ENCODE measurements around the gene CTAGE6. TPM values are rescaled to one million over a fixed set of nuclear protein-coding genes. Genes with fewer than 3 reads are reported as not detected.
"Not testable (repeated sequence)": the region's sequence is repeated elsewhere in the genome, so short reads cannot be mapped to it uniquely, and the experiment has no call there.

Gene CTAGE6
- polyA plus RNA-seq, 6 donors from 2014 or later: 0.32 TPM; not detected in 5

DNA sequence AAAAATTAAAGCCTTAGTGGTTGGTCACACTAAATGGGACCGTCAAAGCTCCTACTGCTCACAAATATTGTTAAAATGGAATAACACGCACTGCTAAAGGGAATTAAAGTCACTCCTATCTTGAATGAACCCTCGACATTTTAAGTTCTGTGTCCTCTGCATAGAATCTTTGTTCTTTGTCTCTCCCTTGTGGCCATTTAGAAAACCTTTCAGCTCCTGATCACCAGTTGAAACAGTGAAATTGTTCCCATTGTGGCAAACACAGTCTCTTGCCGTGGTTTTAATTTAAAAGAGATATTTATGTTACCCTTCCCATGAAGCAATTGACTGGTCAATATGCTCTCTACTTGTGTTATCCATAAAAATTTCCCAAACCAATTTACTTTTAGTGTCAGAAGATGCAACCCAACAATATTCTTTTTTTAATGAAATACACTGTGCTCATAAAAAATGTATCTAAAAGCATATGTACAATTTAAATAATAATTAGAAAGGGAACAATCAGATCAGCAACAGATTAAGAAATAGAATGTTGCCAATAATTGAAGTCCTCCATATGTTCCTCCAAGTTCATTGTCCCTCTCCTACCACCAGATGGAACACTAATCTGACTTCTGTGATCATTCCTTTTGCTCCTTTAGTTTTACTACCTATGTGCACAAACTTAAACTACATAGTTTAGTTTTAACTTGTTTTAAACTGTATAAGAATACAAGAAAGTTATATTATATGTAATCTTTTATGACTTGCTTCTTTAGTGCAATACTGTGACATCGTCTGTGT lies 20.3 kb downstream of the CTAGE6 start:
- H3K4me3 Mint-ChIP-seq, H3K4me1 Mint-ChIP-seq, H3K36me3 Mint-ChIP-seq, H3K9me3 Mint-ChIP-seq, H3K27me3 Mint-ChIP-seq, H3K27ac Mint-ChIP-seq: not testable (repeated sequence)
- ATAC-seq (ENCODE audit: low read depth in 2 of 2) (peak; percentile 63 to 69), DNase-seq (peak; percentile 29)

DNA sequence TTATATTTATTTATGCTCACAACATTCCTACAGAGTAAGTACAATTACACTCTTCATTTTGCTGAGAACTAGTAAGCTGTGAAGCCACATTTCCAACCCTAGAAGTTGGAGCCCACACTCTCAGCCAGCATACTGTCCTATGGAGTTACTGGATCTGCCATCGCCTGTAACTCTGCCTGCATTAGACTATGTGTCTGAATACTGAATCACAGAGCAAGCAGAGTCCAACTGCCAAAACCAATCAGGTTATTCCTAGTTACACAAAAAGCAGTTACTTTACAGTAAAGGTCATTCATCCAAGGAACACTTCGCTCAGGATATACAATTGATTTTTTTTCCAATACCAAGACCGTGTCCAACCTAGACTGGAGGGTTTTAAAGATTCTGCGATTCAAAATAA lies 21.5 kb downstream of the CTAGE6 start:
- H3K36me3 Mint-ChIP-seq: no peaks in the 10 kb centered on the region
- no peak for DNase-seq
- H3K4me1 Mint-ChIP-seq: peaks cover 0 to 5% (median 0%) of the 10 kb centered on the region in 3 donors
- H3K27me3 Mint-ChIP-seq: no peaks in the 10 kb centered on the region
- H3K4me3 Mint-ChIP-seq: no peak overlapping the region
- no peak overlapping the region for H3K27ac Mint-ChIP-seq
- no peak for ATAC-seq (ENCODE audit: low read depth in 2 of 2)
- no peaks in the 10 kb centered on the region for H3K9me3 Mint-ChIP-seq

DNA sequence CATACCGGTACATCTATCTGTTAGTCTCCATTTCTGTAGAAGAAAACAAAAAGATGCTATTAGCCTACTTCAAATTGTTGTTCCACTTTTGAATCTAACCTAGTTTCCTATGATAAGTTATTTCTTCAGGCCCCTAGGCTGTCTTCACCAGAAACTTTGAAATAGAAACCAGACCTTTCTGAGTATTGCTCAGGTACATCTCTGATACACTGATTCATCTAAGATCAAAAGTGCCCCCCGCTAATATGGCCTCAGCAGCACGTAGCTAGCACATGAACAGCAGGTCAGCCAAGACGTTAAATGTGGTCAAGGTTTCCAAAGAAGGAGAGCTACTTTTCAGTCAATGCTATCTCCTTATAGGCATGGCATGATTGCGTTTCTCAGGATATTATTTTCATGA lies 23.6 kb downstream of the CTAGE6 start:
- Mint-ChIP-seq H3K27ac (no peak overlapping the region), H3K9me3 (peaks cover 0 to 1% (median 0%) of the 10 kb centered on the region in 7 donors), H3K36me3 (peaks cover 0 to 7% of the 10 kb centered on the region in 2 donors), H3K27me3 (no peaks in the 10 kb centered on the region), H3K4me1 (peaks cover 0 to 5% (median 0%) of the 10 kb centered on the region in 3 donors), H3K4me3 (no peak overlapping the region)
- ATAC-seq (ENCODE audit: low read depth in 2 of 2) (no peak), DNase-seq (no peak)

DNA sequence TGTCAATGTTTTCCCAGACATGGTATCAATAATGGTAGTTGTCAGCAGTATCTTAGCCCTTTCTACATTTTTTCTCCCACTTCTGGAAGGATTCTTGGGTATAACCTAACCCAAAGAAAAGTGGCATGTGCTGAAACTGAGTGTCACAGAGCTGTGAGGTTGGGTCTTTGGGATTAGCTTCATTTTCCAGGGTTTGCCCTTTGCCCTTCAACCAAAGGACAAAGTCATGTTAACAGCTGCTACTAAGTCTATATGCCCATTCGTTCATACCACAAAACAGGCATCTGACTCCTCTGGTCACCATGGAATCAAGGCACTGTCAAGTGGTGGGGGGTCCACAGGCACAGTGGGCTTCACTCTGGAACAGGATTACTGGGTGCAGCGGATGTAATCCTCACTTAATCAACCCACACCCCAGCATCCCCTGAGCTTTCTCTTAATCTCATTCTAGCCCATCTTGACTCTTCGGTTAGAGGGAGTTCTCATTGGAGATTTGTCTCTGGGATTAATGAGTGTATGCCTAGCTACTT lies 29.1 kb downstream of the CTAGE6 start:
- ATAC-seq (ENCODE audit: low read depth in 2 of 2): no peak
- Mint-ChIP-seq H3K4me3 (no peak overlapping the region), H3K36me3 (peaks cover 0 to 13% of the 10 kb centered on the region in 2 donors), H3K4me1 (no peaks in the 10 kb centered on the region), H3K9me3 (peaks cover 0 to 1% (median 0%) of the 10 kb centered on the region in 7 donors), H3K27ac (peak overlapping the region in 1 of 6 donors; percentile 20), H3K27me3 (no peaks in the 10 kb centered on the region)
- no peak for DNase-seq

DNA sequence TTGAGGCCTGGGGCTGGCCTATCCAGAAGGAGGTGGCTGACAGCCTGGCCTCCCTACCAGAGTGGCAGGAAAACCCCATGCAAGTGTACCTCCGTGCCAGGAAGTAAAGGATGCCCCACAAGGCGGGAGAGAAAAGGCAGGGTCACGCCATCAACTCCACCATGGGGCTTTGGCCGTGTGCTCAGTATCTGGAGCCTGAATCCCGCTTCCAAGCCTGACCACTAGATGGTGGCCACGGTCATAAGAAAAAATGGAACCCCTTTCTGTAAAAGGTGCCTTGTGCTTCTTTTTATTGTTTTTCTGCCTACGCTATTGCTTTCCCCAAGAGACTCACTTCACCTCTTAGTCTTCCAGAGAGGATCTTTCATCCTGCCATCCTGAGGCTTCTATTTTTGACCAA lies 29.9 kb downstream of the CTAGE6 start:
- H3K4me3 Mint-ChIP-seq, H3K9me3 Mint-ChIP-seq, H3K27ac Mint-ChIP-seq, H3K4me1 Mint-ChIP-seq, H3K27me3 Mint-ChIP-seq, DNase-seq: not testable (repeated sequence)
- peaks cover 0 to 13% of the 10 kb centered on the region in 2 donors for H3K36me3 Mint-ChIP-seq
- ATAC-seq (ENCODE audit: low read depth in 2 of 2): peak; percentile 42 to 65

DNA sequence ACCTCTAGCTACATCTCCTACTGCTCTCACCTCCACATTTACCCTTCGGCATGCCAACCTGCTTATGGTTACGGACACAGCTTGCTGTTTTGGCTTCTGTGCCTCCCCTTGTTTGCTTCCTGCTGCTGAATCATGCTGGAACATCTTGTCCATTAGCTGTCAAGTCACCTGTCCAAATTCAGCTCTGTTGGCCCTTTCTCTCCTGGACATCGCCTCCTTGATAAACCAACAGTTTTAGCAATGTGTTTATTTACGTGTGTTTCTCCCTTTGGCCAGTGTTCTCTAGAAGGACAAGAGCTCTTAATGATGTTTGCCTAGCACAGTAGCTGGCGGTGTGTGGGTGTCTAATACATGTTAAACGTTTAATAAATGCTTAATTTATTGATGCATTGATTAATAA lies 31.4 kb downstream of the CTAGE6 start:
- not testable (repeated sequence) for H3K4me1 Mint-ChIP-seq; ATAC-seq (ENCODE audit: low read depth in 2 of 2); H3K4me3 Mint-ChIP-seq; DNase-seq; H3K9me3 Mint-ChIP-seq; H3K27ac Mint-ChIP-seq; H3K27me3 Mint-ChIP-seq
- peaks cover 0 to 13% of the 10 kb centered on the region in 2 donors for H3K36me3 Mint-ChIP-seq

DNA sequence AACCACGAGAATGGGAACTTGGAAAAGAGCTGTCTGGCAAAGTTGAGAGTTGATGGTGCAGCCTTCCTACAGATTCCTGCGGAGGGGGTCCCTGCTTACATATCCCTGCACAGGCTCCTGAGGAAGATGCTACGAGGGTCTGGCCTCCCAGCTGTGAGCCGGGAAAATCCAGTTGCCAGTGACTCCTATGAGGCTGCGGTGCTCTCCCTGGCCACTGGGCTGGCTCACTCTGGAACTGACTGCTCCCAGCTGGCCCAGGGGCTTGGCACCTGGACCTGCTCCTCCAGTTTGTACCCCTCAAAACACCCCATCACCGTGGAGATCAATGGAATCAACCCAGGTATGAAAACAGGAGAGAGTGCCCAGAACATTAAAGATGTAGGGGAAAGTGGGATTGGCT lies 37.2 kb downstream of the CTAGE6 start:
- H3K4me1 Mint-ChIP-seq; DNase-seq; H3K4me3 Mint-ChIP-seq; H3K9me3 Mint-ChIP-seq; ATAC-seq (ENCODE audit: low read depth in 2 of 2); H3K27ac Mint-ChIP-seq; H3K27me3 Mint-ChIP-seq; H3K36me3 Mint-ChIP-seq: not testable (repeated sequence)

DNA sequence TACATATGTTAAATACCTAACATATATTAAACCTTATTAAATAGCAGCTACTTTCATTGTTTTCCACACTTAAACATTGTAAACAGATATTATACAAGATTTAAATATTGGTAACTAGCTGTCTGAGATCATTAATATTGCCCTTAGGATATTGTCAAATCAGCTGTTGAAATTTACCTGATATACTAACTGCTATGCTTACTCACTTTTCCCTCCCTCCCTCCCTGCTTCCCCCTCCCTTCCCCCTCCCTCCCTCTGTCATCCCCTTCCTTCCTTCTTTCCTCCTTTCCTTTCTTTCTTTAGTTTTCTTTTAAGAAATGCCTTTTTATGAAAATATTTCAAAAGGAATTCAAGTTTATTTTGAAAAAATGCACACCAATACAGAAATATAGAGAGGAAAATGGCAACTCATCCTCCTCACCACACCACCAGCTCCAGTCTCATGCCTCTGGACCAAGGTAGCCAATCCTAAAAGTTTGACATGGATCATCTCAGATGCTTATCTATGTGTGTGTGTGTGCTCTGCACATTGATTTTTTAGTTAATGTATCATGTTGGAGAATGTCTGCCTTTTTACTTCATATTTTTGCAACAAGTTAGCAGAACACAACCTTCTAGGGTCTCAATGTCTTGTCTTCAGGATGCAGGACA lies 41.8 kb downstream of the CTAGE6 start:
- H3K4me3 Mint-ChIP-seq; H3K9me3 Mint-ChIP-seq; H3K36me3 Mint-ChIP-seq; H3K27me3 Mint-ChIP-seq; H3K27ac Mint-ChIP-seq; DNase-seq; H3K4me1 Mint-ChIP-seq; ATAC-seq (ENCODE audit: low read depth in 2 of 2): not testable (repeated sequence)

DNA sequence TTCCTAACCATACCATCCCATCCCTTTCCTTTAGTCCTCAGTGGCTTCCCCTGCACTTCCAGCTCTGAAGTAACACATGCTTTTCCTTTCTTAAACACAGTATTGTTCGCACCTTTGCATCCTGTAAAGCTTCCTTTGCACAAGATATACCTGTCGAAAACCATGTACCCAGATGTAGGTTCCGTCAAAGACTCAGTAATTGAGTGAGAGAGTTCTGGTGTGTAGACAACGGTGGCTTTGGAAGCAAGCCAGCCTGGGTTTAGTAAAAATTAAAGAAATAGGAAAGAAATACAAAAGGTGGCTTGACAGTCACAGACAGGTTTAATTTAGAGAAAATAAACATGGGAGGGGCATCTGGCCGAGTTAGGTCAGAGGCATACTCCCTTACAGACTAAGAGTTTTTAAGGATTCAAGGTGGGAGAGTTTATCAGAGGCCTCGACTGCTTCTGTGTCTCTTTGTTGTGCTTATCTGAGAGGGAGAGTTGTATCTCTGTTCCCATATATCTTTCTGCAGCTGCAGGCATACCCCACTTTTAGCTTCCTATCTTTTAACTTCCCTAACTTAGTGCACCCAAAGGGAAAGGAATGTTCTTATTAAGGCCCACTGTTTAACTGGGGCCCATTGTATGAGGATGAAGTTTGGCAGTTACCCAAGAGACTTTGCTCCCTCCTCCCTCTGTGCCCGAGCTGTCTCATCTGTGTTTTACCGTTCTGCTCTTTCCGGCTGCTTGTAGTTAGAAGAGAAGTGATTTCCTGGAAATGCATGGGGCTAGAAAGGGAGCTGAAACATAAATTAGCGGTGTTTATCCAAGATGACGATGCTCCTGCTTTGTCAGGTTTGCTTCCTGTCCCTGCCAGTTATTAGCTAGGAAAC lies 42.7 kb downstream of the CTAGE6 start:
- H3K4me1 Mint-ChIP-seq; ATAC-seq (ENCODE audit: low read depth in 2 of 2); H3K27me3 Mint-ChIP-seq: not testable (repeated sequence)

DNA sequence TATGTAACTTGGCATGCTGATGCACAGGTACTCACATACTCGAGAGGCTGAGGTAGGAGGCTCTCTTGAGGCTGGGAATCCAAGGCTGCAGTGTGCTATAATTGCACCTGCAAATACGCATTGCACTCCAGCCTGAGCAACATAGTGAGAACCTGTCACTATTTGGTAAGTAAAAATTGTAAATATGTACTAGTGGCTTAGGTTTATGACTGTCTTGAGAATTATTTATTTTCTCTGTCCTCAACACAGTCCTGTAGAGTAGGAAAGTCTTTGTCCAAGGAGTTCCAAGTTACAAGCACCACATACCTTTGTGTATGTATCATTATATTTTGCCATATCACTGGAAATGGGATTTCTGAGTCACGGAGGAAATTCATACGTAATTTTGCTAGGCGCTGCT lies 45.1 kb downstream of the CTAGE6 start:
- H3K4me1 Mint-ChIP-seq; H3K27ac Mint-ChIP-seq; H3K4me3 Mint-ChIP-seq; DNase-seq; H3K36me3 Mint-ChIP-seq; H3K9me3 Mint-ChIP-seq; ATAC-seq (ENCODE audit: low read depth in 2 of 2); H3K27me3 Mint-ChIP-seq: not testable (repeated sequence)

More for the DNA sequence above, 42.7 kb downstream of the CTAGE6 start:
- not testable (repeated sequence) for H3K9me3 Mint-ChIP-seq, H3K4me3 Mint-ChIP-seq, DNase-seq, H3K27ac Mint-ChIP-seq, H3K36me3 Mint-ChIP-seq

DNA sequence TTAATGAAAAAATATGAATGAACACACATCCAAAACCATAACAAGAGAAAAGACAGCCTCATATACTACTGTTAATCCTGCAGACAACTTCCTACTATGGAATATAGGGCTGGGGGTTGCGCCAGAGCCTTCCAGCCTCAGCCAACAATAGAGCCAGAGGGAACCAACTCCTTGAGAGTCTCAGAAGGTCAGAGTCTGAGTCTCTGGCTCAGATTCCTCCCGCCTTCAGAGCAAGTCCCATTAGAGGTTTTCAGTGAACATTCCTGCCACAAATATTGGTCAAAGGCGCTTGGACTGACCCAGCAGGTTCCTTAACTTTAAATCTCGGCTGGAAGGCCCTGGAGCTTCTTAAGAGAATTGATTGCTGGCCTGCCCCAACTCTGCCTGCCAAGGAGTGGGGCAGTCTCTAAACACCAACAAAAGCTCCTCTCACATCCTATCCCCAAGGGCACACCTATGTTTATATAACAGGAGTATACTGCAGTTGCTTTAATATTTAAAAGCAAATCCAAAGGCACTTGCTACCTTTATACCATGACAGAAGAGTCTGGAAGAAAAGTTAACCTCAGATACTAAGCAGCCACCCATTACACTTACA lies 45.7 kb downstream of the CTAGE6 start:
- not testable (repeated sequence) for H3K27ac Mint-ChIP-seq; DNase-seq; H3K36me3 Mint-ChIP-seq; H3K27me3 Mint-ChIP-seq; H3K4me3 Mint-ChIP-seq; H3K4me1 Mint-ChIP-seq; ATAC-seq (ENCODE audit: low read depth in 2 of 2); H3K9me3 Mint-ChIP-seq

DNA sequence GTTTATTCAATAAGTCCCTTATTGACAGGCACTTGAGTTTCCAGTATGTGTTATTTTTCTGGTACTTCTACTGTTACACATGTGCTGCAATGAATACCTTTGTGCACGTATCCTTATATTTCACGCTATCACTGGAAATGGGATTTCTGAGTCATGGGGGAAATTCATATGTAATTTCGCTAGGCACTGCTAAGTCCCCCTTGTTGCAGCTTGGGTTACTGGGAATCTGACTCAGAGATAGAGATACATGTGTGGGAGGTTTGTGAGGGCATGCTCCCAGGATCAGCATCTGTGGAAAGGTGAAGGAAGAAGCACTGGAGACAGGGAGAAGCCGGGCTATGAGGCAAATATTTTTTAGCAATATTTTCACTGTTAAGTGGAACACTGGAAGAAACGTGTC lies 47.6 kb downstream of the CTAGE6 start:
- not testable (repeated sequence) for DNase-seq; H3K4me3 Mint-ChIP-seq; H3K36me3 Mint-ChIP-seq; H3K27ac Mint-ChIP-seq; H3K4me1 Mint-ChIP-seq; H3K9me3 Mint-ChIP-seq; ATAC-seq (ENCODE audit: low read depth in 2 of 2); H3K27me3 Mint-ChIP-seq
